Keratinocyte (primary cell): Measurements from ENCODE around the gene CFAP299. TPM values are rescaled to one million over a fixed set of nuclear protein-coding genes. Genes with fewer than 3 reads are reported as not detected.

Experiments
- DNase-seq: peaks from one replicate; pipeline ENCODE4 v3.0.0-alpha.2; 2011; ENCODE audit warnings: low read depth, missing footprints, low spot score
- FAIRE-seq: peaks from 2 replicates; lab custom pipeline; 2011; peaks lifted over from hg19 to GRCh38; lab: Jason Lieb, UNC
- H2AFZ ChIP-seq: 2 replicates; pipeline ENCODE4 v1.6.0; 2012; ENCODE audit warnings: low read length, control low read depth, inconsistent platforms; ENCODE audit not compliant: control insufficient read depth
- H3K27ac ChIP-seq: 2 replicates; pipeline ENCODE4 v1.5.1; 2011; ENCODE audit warnings: low read length; ENCODE audit not compliant: control insufficient read depth, insufficient read depth
- H3K27me3 ChIP-seq: 3 replicates; pipeline ENCODE4 v1.6.0; 2011; ENCODE audit warnings: low read length; ENCODE audit not compliant: control insufficient read depth, insufficient read depth; ENCODE audit errors: extremely low read depth
- H3K36me3 ChIP-seq, 2 experiments: 2 replicates in 1 of 2; 3 replicates in 1 of 2; pipeline ENCODE4 v1.5.1; 2011; ENCODE audit warnings: low read length in 2 of 2, mild to moderate bottlenecking in 1 of 2; ENCODE audit not compliant: control insufficient read depth in 2 of 2, insufficient read depth in 2 of 2; ENCODE audit errors: extremely low read depth in 1 of 2
- H3K4me1 ChIP-seq: 3 replicates; pipeline ENCODE4 v1.5.1; 2011; ENCODE audit warnings: low read length; ENCODE audit not compliant: control insufficient read depth, insufficient read depth; ENCODE audit errors: extremely low read depth
- H3K4me2 ChIP-seq: 3 replicates; pipeline ENCODE4 v1.6.0; 2011; ENCODE audit warnings: low read depth, low read length; ENCODE audit not compliant: control insufficient read depth, insufficient read depth; ENCODE audit errors: extremely low read depth
- H3K4me3 ChIP-seq, 3 experiments: fragments of 200-600 bp in 1 of 3; sonication (generic) in 1 of 3; 2 replicates in 2 of 3; 3 replicates in 1 of 3; pipeline ENCODE4 v1.5.1; 2011 to 2016; ENCODE audit warnings: low read length in 3 of 3, mild to moderate bottlenecking in 3 of 3, control low read depth in 2 of 3, inconsistent platforms in 1 of 3, low read depth in 1 of 3, mixed read lengths in 1 of 3, mixed run types in 1 of 3, moderate library complexity in 1 of 3; ENCODE audit not compliant: control insufficient read depth in 2 of 3, insufficient read depth in 2 of 3; ENCODE audit errors: extremely low read depth in 1 of 3
- H3K79me2 ChIP-seq: 2 replicates; pipeline ENCODE4 v1.6.0; 2012; ENCODE audit warnings: low read length; ENCODE audit not compliant: control insufficient read depth, insufficient read depth
- H3K9ac ChIP-seq: 3 replicates; pipeline ENCODE4 v1.6.0; 2011; ENCODE audit warnings: low read length; ENCODE audit not compliant: control insufficient read depth, insufficient read depth; ENCODE audit errors: extremely low read depth
- H3K9me1 ChIP-seq: 3 replicates; pipeline ENCODE4 v1.6.0; 2011; ENCODE audit warnings: low read length; ENCODE audit not compliant: control insufficient read depth, insufficient read depth; ENCODE audit errors: extremely low read depth
- H3K9me3 ChIP-seq: 2 replicates; pipeline ENCODE4 v1.5.1; 2012; ENCODE audit warnings: low read depth, low read length; ENCODE audit not compliant: control insufficient read depth
- H4K20me1 ChIP-seq: 3 replicates; pipeline ENCODE4 v1.6.0; 2011; ENCODE audit warnings: low read length; ENCODE audit not compliant: control insufficient read depth, insufficient read depth; ENCODE audit errors: extremely low read depth
- EZH2 ChIP-seq: IDR thresholded peaks from one replicate; pipeline ENCODE4 v1.6.1; 2012; ENCODE audit warnings: inconsistent platforms, mild to moderate bottlenecking, low read length, moderate library complexity
- dilution Hi-C: fragments of 300-500 bp; cut with MboI; formaldehyde crosslinking; loops from one replicate; pipeline ENCODE4 v1.7.0; 2020; ENCODE audit warnings: low sequenced_read_pairs; ENCODE audit not compliant: extremely low pct_ligation_motif_present
- polyA plus RNA-seq, 5 experiments: library from polyadenylated mRNA; depleted of rRNA in 3 of 5; stranded (reverse) in 3 of 5; stranded (forward) in 1 of 5; unstranded in 1 of 5; fragments of >200 nt; gene quantifications; 1 replicate in 1 of 5; 2 replicates in 3 of 5; 3 replicates in 1 of 5; pipeline versions ENCODE4 v1.2.1 to v1.2.3, GENCODE V29; 2011 to 2012; ENCODE audit warnings: missing spikeins in 2 of 5, low read depth in 1 of 5, low replicate concordance in 1 of 5
- TF ChIP-seq, protein P1 (sequence below), 3 experiments: IDR thresholded peaks in 1 of 3; conservative IDR thresholded peaks in 1 of 3; optimal IDR thresholded peaks in 1 of 3; 2 replicates in 2 of 3; 3 replicates in 1 of 3; pipeline versions ENCODE3 to v1.5.1; 2011; ENCODE audit warnings: low read length in 3 of 3, mild to moderate bottlenecking in 3 of 3, moderate library complexity in 2 of 3, control low read depth in 1 of 3, inconsistent platforms in 1 of 3; ENCODE audit not compliant: insufficient read depth in 2 of 3; ENCODE audit errors: extremely low read depth in 1 of 3

CFAP299 gene
- polyA plus RNA-seq, 1 donor (not counting 4 experiments of a cell fraction or from before 2014, with no cell fraction given) = 0.14 TPM

DNA sequence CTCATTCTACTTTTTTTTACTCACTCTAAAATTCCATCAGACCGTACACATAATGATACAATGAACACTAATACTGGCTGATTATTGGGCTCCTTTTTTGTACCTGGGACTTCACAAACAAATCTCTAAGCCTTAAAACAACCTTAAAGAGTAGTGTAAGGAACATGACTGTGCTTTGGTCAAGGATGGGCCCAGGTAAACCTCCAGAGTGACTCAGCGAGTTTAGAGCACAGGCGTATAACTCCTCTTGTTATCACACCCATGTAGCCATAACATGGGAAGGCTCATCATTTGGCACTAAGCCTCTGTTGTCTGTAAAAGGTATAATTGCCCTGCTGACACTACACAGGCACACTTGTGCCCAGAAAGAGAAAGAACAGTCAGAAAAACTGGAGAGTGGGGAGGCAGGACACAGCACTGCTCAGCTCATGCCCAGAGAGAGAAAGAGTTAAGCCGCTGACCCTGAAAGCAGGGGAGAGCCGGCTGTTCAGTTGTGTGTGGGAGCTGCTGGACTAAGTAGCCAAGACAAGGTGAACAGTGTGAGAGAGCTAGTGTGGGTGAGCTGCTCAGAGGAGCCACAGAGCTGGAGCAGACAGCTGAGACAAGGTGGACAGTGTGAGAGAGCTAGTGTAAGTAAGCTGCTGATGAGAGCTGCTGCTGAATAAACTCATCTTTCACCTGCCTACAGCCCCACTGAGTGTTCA is 375.4 kb downstream of the CFAP299 start:
- Histone ChIP-seq H3K9me1 (no peaks in the 10 kb centered on the region), H2AFZ (no peak overlapping the region), H3K4me3 (no peak overlapping the region), H3K27ac (no peak overlapping the region), H3K4me1 (no peaks in the 10 kb centered on the region), H3K36me3 (no peaks in the 10 kb centered on the region), H3K9ac (no peak overlapping the region), H3K79me2 (no peaks in the 10 kb centered on the region), H4K20me1 (no peaks in the 10 kb centered on the region), H3K4me2 (no peak overlapping the region), H3K27me3 (no peaks in the 10 kb centered on the region), H3K9me3 (no peaks in the 10 kb centered on the region)
- no peak for TF ChIP-seq EZH2
- TF ChIP-seq, protein P1, sequence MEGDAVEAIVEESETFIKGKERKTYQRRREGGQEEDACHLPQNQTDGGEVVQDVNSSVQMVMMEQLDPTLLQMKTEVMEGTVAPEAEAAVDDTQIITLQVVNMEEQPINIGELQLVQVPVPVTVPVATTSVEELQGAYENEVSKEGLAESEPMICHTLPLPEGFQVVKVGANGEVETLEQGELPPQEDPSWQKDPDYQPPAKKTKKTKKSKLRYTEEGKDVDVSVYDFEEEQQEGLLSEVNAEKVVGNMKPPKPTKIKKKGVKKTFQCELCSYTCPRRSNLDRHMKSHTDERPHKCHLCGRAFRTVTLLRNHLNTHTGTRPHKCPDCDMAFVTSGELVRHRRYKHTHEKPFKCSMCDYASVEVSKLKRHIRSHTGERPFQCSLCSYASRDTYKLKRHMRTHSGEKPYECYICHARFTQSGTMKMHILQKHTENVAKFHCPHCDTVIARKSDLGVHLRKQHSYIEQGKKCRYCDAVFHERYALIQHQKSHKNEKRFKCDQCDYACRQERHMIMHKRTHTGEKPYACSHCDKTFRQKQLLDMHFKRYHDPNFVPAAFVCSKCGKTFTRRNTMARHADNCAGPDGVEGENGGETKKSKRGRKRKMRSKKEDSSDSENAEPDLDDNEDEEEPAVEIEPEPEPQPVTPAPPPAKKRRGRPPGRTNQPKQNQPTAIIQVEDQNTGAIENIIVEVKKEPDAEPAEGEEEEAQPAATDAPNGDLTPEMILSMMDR (optimal IDR thresholded peaks at IDR 0.05 in 1 of 3, IDR thresholded peaks at IDR 0.05 in 1 of 3, conservative IDR thresholded peaks at IDR 0.05 in 1 of 3; ENCODE audit: extremely low read depth in 1 of 3, insufficient read depth in 2 of 3, low read length in 3 of 3) = no peak
- DNase-seq (no peak), FAIRE-seq (no peak)
- dilution Hi-C loops = no loop called here

DNA sequence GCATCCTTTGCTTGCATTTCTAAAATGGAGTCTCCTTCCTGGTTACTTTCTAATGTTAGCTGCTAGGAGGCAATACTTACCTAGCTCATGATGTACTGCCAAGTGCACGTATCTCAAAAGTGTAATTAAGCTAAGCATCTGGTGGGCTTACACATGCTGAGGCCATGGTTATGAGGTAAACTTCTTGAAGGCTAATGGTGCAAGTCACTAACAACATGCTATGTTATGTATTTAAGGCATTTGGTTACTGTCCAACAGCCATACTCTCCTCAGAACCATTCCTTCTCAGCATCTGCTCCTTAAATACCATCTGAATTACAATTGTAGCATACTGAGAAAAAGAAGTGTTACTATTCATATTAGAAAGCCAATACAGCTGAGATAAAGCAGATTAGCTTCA is 376.4 kb downstream of the CFAP299 start:
- FAIRE-seq (no peak), DNase-seq (no peak)
- Histone ChIP-seq H3K9me1 (no peaks in the 10 kb centered on the region), H3K4me2 (no peak overlapping the region), H3K27me3 (no peaks in the 10 kb centered on the region), H2AFZ (no peak overlapping the region), H3K27ac (no peak overlapping the region), H3K9ac (no peak overlapping the region), H3K36me3 (no peaks in the 10 kb centered on the region), H3K79me2 (no peaks in the 10 kb centered on the region), H3K9me3 (no peaks in the 10 kb centered on the region), H4K20me1 (no peaks in the 10 kb centered on the region), H3K4me1 (no peaks in the 10 kb centered on the region), H3K4me3 (no peak overlapping the region)
- no peak for TF ChIP-seq EZH2
- TF ChIP-seq, protein P1 (optimal IDR thresholded peaks at IDR 0.05 in 1 of 3, IDR thresholded peaks at IDR 0.05 in 1 of 3, conservative IDR thresholded peaks at IDR 0.05 in 1 of 3; ENCODE audit: extremely low read depth in 1 of 3, insufficient read depth in 2 of 3, low read length in 3 of 3) = no peak
- dilution Hi-C loops = no loop called here
